GM18520 (cell line): ENCODE results near the gene SULT1B1.

Experiments used
- ATAC-seq: cut with Tn5 transposase; IDR thresholded peaks from one replicate; pipeline ENCODE4 v1.9.1; 2021; ENCODE audit not compliant: unreplicated experiment

The SULT1B1 gene

DNA sequence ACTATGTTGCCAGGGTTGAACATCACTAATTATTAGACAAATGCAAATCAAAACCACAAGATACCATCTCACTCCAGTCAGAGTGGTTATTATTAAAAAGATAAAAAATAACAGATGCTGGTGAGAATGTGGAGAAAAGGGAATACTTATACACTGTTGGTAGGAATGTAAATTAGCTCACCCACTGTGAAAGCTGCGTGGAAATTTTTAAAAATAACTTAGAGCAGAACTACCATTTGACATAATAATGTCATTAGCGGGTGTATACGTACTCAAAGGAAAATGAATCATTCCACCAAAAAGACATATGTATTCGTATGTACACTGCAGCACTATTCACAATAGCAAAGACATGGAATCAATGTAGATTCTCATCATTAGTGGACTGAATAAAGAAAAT is 58.7 kb downstream of the SULT1B1 start:
- ATAC-seq, result no peak

DNA sequence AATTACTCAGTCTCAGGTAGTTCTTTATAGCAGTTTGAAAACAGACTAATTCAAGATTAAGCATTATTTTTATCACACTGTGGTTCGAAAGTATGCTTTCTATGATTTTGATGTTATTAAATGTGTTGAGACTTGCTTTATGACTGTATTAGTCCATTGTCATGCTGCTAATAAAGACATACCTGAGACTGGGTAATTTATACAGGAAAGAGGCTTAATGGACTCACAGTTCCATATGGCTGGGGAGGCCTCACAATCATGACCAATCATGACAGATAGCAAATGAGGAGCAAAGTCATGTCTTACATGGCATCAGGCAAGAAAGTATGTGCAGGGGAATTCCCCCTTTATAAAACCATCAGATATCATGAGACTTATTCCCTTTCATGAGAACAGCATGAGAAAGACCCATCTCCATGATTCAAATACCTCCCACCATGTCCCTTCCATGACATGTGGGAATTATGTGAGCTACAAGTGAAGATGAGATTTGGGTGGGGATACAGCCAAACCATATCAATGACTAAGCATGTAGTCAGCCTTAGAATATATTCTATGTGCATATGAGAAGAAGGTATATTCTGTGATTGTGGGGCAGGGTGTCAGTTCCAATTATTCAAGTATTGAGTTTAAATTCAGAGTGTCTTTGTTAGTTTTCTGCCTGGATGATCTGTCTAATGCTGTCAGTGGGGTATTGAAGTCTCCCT is 62.7 kb downstream of the SULT1B1 start:
- ATAC-seq, result no peak

DNA sequence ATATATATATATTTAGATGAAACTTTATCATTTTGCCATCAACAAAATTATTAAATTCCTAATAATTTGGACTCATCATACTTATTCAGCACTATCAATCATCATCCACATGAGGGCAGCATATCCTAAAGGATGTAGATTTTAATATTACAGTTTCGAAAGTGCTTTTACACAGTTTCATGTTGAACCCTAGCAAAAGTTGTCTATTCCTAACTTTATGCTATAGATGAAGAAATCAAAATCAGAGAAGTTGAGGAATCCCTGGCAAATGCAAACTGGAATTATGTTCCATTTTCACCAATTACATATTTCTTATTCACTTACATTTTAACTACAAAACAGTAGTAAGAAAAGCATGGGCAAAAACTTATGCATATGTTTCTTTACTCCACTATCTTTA is 70.8 kb downstream of the SULT1B1 start:
- no peak for ATAC-seq

- no peak for ATAC-seq
These were observed 75.6 kb downstream of the SULT1B1 start for GRCh38 chr4:69684804-69685203.
